Measurements from ENCODE around the gene NPTX2. TPM values are rescaled to one million over a fixed set of nuclear protein-coding genes. Genes with fewer than 3 reads are reported as not detected.

Gene NPTX2
- total and polyA plus RNA-seq, 2 experiments from 2014 or later = 3.0 to 5.5 TPM

DNA sequence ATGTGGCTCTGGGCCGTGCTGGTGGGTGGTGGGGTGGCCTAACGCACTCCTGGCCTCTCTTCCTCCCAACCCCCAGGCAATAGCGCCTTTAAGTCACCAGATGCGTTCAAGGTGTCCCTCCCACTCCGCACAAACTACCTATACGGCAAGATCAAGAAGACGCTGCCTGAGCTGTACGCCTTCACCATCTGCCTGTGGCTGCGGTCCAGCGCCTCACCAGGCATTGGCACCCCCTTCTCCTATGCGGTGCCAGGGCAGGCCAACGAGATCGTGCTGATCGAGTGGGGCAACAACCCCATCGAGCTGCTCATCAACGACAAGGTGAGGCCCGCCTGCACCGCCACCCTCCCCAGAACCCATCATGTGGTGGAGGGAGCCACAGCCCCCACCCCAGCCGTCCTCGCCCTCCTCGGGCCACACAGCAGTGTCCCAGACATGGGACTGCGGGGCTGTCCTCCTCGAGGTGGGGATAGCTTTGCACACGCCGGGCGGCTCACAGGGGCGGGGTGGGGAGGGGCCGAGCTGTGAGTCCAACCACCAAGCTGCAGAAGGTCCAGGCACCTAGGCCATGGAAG, 7.8 kb downstream of the NPTX2 start:
- TF ChIP-seq EZH2phosphoT487 (IDR thresholded peaks at IDR 0.05; ENCODE audit: low read depth, severe bottlenecking, unreplicated experiment) (no peak), EZH2 (IDR thresholded peaks at IDR 0.05; ENCODE audit: borderline replicate concordance) (no peak)
- TF ChIP-seq, protein P1, sequence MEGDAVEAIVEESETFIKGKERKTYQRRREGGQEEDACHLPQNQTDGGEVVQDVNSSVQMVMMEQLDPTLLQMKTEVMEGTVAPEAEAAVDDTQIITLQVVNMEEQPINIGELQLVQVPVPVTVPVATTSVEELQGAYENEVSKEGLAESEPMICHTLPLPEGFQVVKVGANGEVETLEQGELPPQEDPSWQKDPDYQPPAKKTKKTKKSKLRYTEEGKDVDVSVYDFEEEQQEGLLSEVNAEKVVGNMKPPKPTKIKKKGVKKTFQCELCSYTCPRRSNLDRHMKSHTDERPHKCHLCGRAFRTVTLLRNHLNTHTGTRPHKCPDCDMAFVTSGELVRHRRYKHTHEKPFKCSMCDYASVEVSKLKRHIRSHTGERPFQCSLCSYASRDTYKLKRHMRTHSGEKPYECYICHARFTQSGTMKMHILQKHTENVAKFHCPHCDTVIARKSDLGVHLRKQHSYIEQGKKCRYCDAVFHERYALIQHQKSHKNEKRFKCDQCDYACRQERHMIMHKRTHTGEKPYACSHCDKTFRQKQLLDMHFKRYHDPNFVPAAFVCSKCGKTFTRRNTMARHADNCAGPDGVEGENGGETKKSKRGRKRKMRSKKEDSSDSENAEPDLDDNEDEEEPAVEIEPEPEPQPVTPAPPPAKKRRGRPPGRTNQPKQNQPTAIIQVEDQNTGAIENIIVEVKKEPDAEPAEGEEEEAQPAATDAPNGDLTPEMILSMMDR (IDR thresholded peaks at IDR 0.05; ENCODE audit: poor library complexity) = no peak
- H2AFZ ChIP-seq = no peak overlapping the region
- H3K9me3 ChIP-seq (ENCODE audit: low read depth) = no peaks in the 10 kb centered on the region
- no peaks in the 10 kb centered on the region for H3K79me2 ChIP-seq
- no peaks in the 10 kb centered on the region for H3K9me2 ChIP-seq (replicated peaks; ENCODE audit: insufficient read depth)
- no peak overlapping the region for H3K4me2 ChIP-seq
- H3K27ac ChIP-seq = no peak overlapping the region
- WGBS (ENCODE audit: low lambda C conversion rate, missing lambda C conversion rate) = 96% methylated on average over 18 of the region's 28 CpGs
- H3K27me3 ChIP-seq = peaks cover 24% of the 10 kb centered on the region
- no peak for DNase-seq (ENCODE audit: low spot score)
- no peaks in the 10 kb centered on the region for H3K4me1 ChIP-seq (ENCODE audit: insufficient read depth)
- no peaks in the 10 kb centered on the region for H4K20me1 ChIP-seq (ENCODE audit: insufficient read depth, poor library complexity, severe bottlenecking)
- H3K4me3 ChIP-seq = no peak overlapping the region
- H3K36me3 ChIP-seq (replicated peaks; ENCODE audit: insufficient read depth, low read depth) = no peaks in the 10 kb centered on the region

DNA sequence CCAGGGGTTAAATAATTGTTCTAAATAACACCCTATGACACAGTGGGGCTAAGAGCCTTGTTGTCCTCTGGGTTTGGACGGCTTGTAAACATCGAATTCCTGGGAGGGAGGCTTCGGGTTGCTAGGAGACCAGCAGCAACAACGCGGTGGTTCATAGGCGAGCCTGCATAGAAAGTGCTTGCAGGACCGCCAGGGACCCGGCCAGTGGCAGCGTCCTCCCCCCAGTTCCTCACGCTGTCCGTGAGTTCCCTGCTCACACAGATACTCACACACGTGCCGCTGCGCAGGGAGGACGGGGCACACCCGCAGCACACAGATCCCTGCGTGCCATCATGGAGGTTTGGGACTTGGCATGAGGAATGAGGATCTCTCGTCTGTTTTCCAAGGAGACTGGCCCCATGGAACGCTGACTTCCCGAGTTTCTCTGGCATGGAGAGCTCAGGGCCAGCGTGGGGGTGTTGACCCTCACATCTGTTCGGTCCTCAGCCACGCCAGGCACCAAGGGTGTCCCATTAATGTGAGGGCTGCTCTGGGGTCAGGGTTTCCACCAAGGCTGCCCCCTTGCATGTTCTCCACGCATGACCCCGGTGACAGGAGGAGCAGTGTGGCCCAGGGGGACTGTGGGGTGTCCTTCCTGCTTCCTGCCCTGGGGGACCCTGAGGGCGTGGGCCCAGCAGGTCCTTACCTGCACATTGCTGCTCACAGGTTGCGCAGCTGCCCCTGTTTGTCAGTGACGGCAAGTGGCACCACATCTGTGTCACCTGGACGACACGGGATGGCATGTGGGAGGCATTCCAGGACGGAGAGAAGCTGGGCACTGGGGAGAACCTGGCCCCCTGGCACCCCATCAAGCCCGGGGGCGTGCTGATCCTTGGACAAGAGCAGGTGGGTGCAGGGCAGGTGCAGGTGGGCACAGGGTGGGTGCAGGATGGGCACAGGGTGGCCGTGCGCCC, 9.7 kb downstream of the NPTX2 start:
- no peaks in the 10 kb centered on the region for H3K9me3 ChIP-seq (ENCODE audit: low read depth)
- H3K36me3 ChIP-seq (replicated peaks; ENCODE audit: insufficient read depth, low read depth) = no peaks in the 10 kb centered on the region
- H4K20me1 ChIP-seq (ENCODE audit: insufficient read depth, poor library complexity, severe bottlenecking) = no peaks in the 10 kb centered on the region
- H3K4me3 ChIP-seq = no peak overlapping the region
- H3K27me3 ChIP-seq = peaks cover 6% of the 10 kb centered on the region
- H3K4me2 ChIP-seq = no peak overlapping the region
- DNase-seq (ENCODE audit: low spot score) = no peak
- no peaks in the 10 kb centered on the region for H3K79me2 ChIP-seq
- no peaks in the 10 kb centered on the region for H3K4me1 ChIP-seq (ENCODE audit: insufficient read depth)
- no peak overlapping the region for H2AFZ ChIP-seq
- WGBS (ENCODE audit: low lambda C conversion rate, missing lambda C conversion rate) = 77% methylated on average over 34 of the region's 35 CpGs
- TF ChIP-seq, protein P1 (IDR thresholded peaks at IDR 0.05; ENCODE audit: poor library complexity) = no peak
- TF ChIP-seq EZH2phosphoT487 (IDR thresholded peaks at IDR 0.05; ENCODE audit: low read depth, severe bottlenecking, unreplicated experiment) (no peak), EZH2 (IDR thresholded peaks at IDR 0.05; ENCODE audit: borderline replicate concordance) (no peak)
- H3K27ac ChIP-seq = no peak overlapping the region
- H3K9me2 ChIP-seq (replicated peaks; ENCODE audit: insufficient read depth) = no peaks in the 10 kb centered on the region

DNA sequence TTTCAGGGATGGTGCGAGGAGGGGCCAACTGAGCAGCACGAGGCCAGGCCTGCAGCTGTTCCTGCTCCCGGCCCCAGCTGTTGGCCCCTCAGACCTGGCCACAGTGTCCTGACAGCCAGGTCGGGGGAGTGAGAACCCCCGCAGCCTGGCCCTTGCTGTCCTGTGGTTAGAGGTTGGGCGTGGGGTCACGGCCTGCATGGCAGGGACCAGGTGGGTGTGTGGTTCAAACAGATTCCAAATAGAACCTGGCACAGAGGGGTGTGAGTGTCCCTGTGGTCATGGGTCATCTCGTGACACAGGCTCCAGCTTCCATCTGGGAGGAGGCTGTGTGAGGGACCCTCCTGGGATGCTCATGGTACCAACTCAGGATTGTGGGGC, 10.3 kb downstream of the NPTX2 start:
- 89% methylated on average over 8 of the region's 8 CpGs for WGBS (ENCODE audit: low lambda C conversion rate, missing lambda C conversion rate)
- H3K9me3 ChIP-seq (ENCODE audit: low read depth) = no peaks in the 10 kb centered on the region
- H4K20me1 ChIP-seq (ENCODE audit: insufficient read depth, poor library complexity, severe bottlenecking) = no peaks in the 10 kb centered on the region
- H3K79me2 ChIP-seq = no peaks in the 10 kb centered on the region
- H3K4me3 ChIP-seq = no peak overlapping the region
- no peaks in the 10 kb centered on the region for H3K36me3 ChIP-seq (replicated peaks; ENCODE audit: insufficient read depth, low read depth)
- no peak for DNase-seq (ENCODE audit: low spot score)
- H2AFZ ChIP-seq = no peak overlapping the region
- no peaks in the 10 kb centered on the region for H3K27me3 ChIP-seq
- H3K9me2 ChIP-seq (replicated peaks; ENCODE audit: insufficient read depth) = no peaks in the 10 kb centered on the region
- H3K27ac ChIP-seq = no peak overlapping the region
- no peaks in the 10 kb centered on the region for H3K4me1 ChIP-seq (ENCODE audit: insufficient read depth)
- no peak overlapping the region for H3K4me2 ChIP-seq
- TF ChIP-seq EZH2phosphoT487 (IDR thresholded peaks at IDR 0.05; ENCODE audit: low read depth, severe bottlenecking, unreplicated experiment) (no peak), EZH2 (IDR thresholded peaks at IDR 0.05; ENCODE audit: borderline replicate concordance) (no peak)
- TF ChIP-seq, protein P1 (IDR thresholded peaks at IDR 0.05; ENCODE audit: poor library complexity) = no peak

Measured in hepatocyte (in vitro differentiated cells).